HG03196 (cell line): ENCODE data around the gene FAM120AOS.

Experiments used
- ATAC-seq: cut with Tn5 transposase; IDR thresholded peaks from one replicate; pipeline ENCODE4 v1.9.1; 2021; ENCODE audit not compliant: unreplicated experiment

FAM120AOS gene

GRCh38 chr9:93453047-93453914 is at the start of gene FAM120AOS:
FAM120AOS (minus strand) TSS chr9:93453581; CDS start chr9:93452709, 872 bp downstream.
- ATAC-seq, result peak; percentile 71

GRCh38 chr9:93501406-93501805 is 48.0 kb upstream of the FAM120AOS start:
- no peak for ATAC-seq

GRCh38 chr9:93500571-93501298 is 47.4 kb upstream of the FAM120AOS start:
- no peak for ATAC-seq

DNA sequence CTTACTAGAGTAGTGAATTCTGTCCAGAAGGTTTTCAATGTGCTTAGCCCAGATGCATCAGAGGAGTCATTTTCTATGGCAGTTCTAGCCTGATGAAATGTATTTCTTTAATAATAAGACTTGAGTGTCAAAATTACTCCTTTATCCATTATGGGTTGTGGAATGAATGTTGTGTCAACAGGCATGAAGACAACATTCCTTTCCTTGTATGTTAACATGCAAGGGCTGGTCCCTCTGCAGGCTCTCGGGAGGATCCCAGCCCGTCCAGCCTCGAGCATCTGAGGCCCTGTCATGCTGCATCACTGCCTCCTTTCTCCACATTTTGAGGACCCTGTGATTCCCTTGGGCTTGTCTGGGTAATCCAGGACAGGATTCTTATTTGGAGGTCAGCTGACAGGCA is 42.9 kb upstream of the FAM120AOS start:
- no peak for ATAC-seq

GRCh38 chr9:93493949-93494348 is 40.6 kb upstream of the FAM120AOS start:
- ATAC-seq, result no peak

- ATAC-seq, result no peak
These were observed 38.9 kb upstream of the FAM120AOS start for GRCh38 chr9:93492327-93492726.

DNA sequence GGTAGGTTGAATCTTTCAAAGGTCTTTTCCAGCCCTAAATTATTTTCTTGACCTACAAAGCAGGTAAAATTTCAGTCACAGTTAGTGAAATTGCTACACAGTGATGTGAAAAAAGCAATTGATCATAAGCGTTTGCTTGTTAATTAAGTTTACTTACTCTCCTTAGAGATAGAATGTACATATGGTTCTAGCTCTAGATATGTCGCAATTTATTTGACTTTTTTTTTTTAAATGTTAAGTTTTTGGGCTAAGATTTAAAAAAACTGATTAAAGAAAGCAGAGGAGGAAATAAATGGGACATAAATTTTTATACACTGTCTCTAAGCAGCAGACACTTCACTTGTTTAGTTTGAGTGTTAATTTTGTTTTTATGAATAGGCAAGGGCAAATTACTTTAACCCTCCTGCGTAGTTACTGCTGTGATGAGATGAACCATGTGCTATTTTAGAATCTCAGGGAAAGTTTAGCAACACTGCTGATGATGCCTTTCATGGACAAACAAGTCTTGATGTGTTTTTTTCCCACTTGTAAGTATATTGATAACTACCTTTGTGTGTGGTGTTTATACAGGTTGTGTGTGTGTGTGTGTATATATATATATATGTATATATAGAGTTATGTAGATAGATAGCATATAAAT is 38.3 kb upstream of the FAM120AOS start:
- ATAC-seq, result no peak

- ATAC-seq, result no peak
These were observed 34.9 kb upstream of the FAM120AOS start for GRCh38 chr9:93488244-93488643.

- ATAC-seq, result no peak
These were observed 32.9 kb upstream of the FAM120AOS start for GRCh38 chr9:93486268-93486667.

DNA sequence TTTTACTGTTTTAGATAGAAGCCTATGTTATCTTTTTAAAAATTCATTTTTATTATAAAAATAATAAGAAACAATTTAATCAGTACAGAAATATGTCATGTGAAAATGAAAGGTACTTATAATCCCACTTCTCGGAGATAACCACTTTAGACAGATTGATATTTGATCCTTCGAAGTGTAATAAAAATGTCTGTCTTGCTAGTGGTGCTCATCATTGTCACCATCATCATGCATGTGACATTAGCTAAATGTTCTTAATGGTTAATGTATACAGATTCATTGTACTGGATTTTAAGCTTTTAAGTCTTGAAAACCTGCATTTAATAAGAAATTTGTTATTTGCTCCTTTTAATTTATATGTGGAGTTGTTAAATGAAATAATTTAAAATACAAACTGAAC is 30.1 kb upstream of the FAM120AOS start:
- ATAC-seq, result no peak

GRCh38 chr9:93480728-93481324 is 27.4 kb upstream of the FAM120AOS start:
- ATAC-seq, result no peak

- no peak for ATAC-seq
These were observed 26.9 kb upstream of the FAM120AOS start for GRCh38 chr9:93480262-93480661.

DNA sequence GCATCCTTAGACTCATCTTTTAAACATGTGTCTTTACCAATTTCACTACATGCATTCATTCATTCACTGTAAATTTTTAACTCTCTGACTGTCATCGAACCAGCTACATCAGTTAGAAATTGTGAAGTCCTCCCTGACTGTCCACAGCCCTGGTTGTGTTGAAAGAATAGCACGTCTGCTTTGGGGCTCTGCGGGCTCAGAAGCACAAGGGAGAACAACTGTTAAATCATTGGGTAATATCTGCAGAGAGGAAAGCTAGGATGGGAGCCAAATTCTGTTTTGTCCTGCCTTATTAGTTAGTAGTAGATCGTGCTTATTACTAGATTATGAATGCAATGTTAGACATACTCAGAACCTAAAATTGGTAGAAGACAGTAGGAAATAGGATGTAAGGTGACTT is 26.3 kb upstream of the FAM120AOS start:
- ATAC-seq, result no peak

DNA sequence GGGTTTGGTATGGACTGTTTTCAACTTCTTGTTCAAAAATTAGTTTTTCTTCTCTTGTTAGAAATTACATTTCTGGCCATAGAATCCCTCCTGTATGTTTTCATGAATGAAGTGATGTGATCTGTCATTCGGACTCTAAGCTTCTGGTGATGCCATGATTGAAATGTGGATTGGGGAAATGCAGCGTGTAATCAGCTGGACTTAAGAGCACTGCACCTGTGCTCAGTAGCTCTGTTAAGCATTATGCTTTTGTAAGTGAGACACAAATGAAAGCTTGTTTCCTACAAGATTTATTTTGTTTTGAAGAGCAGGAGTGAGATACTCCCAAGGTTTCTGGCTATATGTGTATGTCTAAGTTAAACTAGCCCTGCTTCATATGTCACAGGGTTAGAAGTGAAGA is 24.0 kb upstream of the FAM120AOS start:
- no peak for ATAC-seq

- ATAC-seq, result no peak
These were observed 23.5 kb upstream of the FAM120AOS start for GRCh38 chr9:93476924-93477323.

- ATAC-seq, result no peak
These were observed 22.5 kb upstream of the FAM120AOS start for GRCh38 chr9:93475856-93476255.

DNA sequence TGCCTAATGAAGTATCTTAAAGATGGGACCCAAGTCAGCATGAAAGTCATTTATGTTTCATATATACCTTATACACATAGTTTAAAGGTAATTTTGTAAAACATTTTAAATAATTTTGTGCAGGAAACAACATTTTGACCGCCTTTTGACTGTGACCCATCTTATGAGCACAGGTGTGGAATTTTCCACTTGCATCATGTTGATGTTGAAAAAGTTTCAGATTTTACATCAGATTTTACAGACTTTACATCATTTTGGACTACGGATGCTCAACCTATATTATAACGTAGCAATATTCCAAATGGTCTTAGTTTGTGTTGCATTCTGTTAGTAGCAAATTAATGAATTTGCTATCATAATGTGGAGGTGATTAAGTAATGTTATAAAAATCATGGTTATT is 21.7 kb upstream of the FAM120AOS start:
- no peak for ATAC-seq

DNA sequence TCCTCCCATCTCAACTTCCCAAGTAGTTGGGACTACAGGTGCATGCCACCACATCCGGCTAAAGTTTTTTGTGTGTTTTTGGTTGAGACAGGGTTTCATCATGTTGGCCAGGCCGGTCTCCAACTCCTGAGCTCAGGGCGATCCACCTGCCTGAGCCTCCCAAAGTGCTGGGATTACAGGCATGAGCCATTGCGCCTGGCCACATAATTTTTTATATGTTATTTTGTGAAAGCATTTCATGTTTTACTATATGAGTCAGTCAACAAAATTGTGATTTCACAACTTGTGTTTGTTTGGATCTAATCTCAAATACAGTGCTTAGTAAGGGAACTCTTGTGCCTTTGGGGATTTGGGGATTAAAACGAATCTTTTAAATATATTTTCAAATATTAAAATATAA is 20.0 kb upstream of the FAM120AOS start:
- no peak for ATAC-seq

- ATAC-seq, result no peak
These were observed 17.7 kb upstream of the FAM120AOS start for GRCh38 chr9:93471124-93471523.

DNA sequence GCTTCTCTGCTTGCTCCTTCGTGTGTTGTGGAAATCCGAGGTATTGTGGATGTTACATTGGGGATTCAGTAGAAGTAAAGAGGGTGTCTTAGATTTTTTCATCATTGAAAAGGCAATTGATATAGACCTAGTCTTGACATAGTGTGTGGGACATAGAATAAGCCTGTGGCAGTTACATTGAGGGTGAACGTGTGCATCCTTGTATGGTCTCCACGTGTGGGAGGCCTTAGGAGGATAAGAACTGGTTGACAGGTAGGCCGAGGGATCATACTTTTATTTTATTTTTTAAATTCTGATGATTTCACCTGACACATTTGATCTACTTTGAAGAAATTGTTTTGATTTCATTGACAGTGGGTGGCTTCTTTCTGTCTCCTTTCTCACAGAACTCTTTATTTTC is 17.0 kb upstream of the FAM120AOS start:
- no peak for ATAC-seq

DNA sequence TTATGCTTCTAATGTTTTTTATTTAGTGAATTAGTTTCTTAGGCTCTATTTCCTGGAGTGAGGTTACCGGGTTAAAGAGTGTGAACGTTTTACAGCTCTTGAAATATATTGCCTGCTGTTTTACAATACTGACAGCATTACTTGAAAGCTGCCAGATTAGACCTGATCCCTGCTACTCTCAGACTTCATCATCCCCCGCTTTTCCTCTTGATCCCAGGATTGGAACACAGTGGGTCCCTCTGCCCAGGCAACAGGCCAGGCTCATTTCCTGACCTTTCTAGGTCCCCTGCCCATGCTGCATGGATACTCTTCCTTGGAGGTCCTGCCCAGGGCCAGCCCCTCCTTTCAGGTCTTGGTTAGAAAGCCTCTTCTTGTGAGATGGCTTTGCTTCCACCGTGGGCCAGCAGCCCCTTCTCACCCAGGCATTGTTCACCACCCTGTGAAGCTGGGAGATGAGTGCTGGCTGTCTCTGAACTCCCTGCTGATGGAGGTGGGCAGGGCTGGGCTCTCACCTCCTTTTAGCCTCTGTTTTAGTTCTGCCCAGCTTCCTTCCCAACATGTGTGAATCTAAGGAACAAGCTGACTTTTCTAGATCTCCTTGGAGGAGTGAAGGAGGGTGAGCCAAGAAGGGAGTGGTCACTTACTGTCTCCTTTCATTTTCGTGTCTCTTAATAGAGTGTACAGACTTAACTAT is 15.5 kb upstream of the FAM120AOS start:
- no peak for ATAC-seq
